Measurements from ENCODE around the gene PTPN20. TPM values are rescaled to one million over a fixed set of nuclear protein-coding genes. Genes with fewer than 3 reads are reported as not detected.

Gene PTPN20
- total RNA-seq, 1 donor from 2014 or later, result 13.0 TPM

DNA sequence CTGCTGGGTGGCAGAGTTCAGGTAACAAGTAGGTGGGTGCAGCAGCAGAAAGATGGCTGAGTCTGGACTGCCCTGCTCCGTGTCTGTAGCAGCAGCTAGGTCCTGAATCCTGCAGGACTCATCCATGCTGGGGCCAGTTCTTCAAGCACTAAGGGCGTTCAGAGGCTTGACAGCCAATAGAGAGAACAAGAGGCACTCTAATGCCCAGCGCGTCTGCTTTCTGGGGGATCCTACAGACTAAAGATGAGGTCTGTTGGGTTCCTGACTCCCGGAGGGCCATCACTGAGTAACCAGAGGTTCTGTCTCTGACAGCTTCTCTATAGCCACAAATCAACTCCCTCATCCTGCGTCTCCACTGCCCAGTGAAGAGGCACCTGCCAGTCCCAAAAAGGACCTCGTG lies 125.5 kb downstream of the PTPN20 start:
- TF ChIP-seq, protein P1, sequence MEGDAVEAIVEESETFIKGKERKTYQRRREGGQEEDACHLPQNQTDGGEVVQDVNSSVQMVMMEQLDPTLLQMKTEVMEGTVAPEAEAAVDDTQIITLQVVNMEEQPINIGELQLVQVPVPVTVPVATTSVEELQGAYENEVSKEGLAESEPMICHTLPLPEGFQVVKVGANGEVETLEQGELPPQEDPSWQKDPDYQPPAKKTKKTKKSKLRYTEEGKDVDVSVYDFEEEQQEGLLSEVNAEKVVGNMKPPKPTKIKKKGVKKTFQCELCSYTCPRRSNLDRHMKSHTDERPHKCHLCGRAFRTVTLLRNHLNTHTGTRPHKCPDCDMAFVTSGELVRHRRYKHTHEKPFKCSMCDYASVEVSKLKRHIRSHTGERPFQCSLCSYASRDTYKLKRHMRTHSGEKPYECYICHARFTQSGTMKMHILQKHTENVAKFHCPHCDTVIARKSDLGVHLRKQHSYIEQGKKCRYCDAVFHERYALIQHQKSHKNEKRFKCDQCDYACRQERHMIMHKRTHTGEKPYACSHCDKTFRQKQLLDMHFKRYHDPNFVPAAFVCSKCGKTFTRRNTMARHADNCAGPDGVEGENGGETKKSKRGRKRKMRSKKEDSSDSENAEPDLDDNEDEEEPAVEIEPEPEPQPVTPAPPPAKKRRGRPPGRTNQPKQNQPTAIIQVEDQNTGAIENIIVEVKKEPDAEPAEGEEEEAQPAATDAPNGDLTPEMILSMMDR (IDR thresholded peaks at IDR 0.05; ENCODE audit: borderline replicate concordance), result no peak
- Histone ChIP-seq H3K4me1 (peaks cover 6% of the 10 kb centered on the region), H3K4me3 (no peak overlapping the region), H3K9me3 (replicated peaks) (no peaks in the 10 kb centered on the region), H3K27me3 (ENCODE audit: low read depth) (peaks cover 12% of the 10 kb centered on the region), H3K27ac (replicated peaks) (no peak overlapping the region), H3K36me3 (no peaks in the 10 kb centered on the region)
- intact Hi-C loops (cut with micrococcal nuclease), result no loop called here
- DNase-seq, result no peak

DNA sequence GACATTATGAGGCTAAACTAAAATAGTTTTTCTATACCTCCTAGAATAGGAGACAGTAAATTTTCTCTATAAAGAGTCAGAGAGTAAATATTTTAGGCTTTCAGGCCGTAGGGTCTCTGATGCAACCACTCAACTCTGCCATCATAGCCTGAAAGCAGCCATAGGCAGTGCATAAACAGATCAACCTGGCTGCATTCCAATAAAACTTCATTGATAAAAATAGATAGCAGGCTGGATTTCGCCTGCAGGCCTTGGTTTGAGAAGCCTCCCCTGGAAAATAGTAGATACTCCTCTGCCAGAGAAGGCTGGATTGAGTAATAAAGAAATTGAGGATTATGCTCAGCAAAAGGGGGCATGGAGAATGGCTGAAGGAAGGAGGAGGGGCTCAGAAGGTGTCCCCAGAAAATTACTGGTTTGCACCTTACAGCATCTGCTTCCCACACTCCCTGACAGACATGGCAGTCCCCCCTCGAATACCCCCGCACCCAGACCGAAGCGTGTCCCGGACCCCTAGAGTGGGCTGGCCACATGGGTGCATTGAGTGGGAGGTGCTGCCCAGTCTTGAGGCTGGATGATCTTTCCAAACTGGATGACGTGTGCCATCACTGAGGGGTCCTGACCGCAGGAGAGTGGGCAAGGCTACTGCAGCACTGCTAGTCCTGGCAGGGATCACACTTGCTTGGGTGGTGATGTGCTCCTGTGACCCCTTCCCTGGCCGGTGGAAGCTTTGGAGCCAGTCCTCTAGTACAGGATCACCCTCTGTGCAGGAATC lies 126.6 kb downstream of the PTPN20 start:
- Histone ChIP-seq H3K27me3 (ENCODE audit: low read depth) (peaks cover 12% of the 10 kb centered on the region), H3K9me3 (replicated peaks) (no peaks in the 10 kb centered on the region), H3K4me3 (no peak overlapping the region), H3K27ac (replicated peaks) (no peak overlapping the region), H3K4me1 (peaks cover 6% of the 10 kb centered on the region), H3K36me3 (no peaks in the 10 kb centered on the region)
- DNase-seq, result no peak
- intact Hi-C loops (cut with micrococcal nuclease), result no loop called here
- TF ChIP-seq, protein P1 (IDR thresholded peaks at IDR 0.05; ENCODE audit: borderline replicate concordance), result no peak

DNA sequence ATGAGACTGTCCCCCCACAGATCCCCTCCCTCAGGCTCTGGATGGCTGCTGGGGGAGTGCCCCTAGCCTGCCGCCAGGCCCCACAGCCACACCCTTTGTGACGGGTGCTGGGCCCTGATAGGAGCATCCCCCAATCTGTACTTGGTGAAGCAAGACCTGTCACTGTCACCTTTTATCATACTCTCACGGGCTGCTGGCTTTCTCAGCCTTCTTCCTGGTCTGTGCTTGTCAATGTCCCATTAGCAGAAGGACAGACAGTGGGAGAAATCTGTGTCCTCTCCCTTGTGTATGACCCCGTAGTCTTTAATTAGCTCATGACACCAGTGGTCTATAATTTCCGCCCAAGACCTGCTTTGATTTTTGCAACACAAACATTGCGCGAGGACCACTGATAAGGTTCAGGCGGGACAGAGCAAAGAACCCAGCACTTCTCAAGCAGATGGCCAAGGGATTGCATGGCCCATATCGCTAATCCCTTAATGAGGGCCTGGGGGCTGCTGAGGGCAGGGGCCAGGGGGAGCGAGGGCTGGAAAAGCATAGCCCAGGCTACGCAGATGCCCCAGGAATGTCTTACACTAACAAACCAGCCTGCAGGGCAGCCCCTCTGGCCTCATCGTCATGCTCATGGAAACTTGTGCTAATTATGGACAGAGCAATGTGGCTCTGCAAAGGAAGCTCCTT lies 127.8 kb downstream of the PTPN20 start:
- intact Hi-C loops (cut with micrococcal nuclease), result no loop called here
- DNase-seq, result no peak
- Histone ChIP-seq H3K9me3 (replicated peaks) (no peaks in the 10 kb centered on the region), H3K4me3 (no peak overlapping the region), H3K36me3 (no peaks in the 10 kb centered on the region), H3K4me1 (peaks cover 6% of the 10 kb centered on the region), H3K27me3 (ENCODE audit: low read depth) (peaks cover 12% of the 10 kb centered on the region), H3K27ac (replicated peaks) (no peak overlapping the region)
- TF ChIP-seq, protein P1 (IDR thresholded peaks at IDR 0.05; ENCODE audit: borderline replicate concordance), result no peak

DNA sequence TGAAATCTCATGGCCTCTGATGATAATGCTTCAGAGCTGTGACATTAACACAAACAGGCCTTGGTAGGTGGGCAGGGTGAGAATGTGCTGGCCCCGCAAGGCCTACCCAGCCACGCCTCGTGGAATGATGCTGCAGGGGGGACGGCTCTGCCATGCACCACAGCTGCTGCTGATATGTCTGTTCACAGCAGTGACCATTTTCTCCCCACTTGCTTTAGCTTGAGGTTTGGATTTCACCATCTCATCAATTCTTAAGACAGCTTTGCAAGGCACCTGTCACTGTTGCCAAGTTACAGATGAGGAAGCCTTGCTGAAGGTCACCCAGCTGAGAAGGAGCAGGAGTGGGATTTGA lies 128.3 kb downstream of the PTPN20 start:
- Histone ChIP-seq H3K4me1 (peaks cover 6% of the 10 kb centered on the region), H3K9me3 (replicated peaks) (no peaks in the 10 kb centered on the region), H3K4me3 (no peak overlapping the region), H3K36me3 (no peaks in the 10 kb centered on the region), H3K27ac (replicated peaks) (no peak overlapping the region), H3K27me3 (ENCODE audit: low read depth) (peaks cover 12% of the 10 kb centered on the region)
- TF ChIP-seq, protein P1 (IDR thresholded peaks at IDR 0.05; ENCODE audit: borderline replicate concordance), result no peak
- intact Hi-C loops (cut with micrococcal nuclease), result no loop called here
- no peak for DNase-seq

GRCh38 chr10:47040041-47040491 lies 128.8 kb downstream of the PTPN20 start:
- intact Hi-C loops (cut with micrococcal nuclease), result no loop called here
- H3K4me3 ChIP-seq, result no peak overlapping the region
- no peaks in the 10 kb centered on the region for H3K9me3 ChIP-seq (replicated peaks)
- TF ChIP-seq, protein P1 (IDR thresholded peaks at IDR 0.05; ENCODE audit: borderline replicate concordance), result no peak
- H3K27ac ChIP-seq (replicated peaks), result no peak overlapping the region
- no peak for DNase-seq
- H3K4me1 ChIP-seq, result peaks cover 6% of the 10 kb centered on the region
- H3K36me3 ChIP-seq, result no peaks in the 10 kb centered on the region
- peaks cover 12% of the 10 kb centered on the region for H3K27me3 ChIP-seq (ENCODE audit: low read depth)
